HG03039 (cell line): ENCODE data around the gene FBLN5.
"Not testable (repeated sequence)": the region's sequence is repeated elsewhere in the genome, so short reads cannot be mapped to it uniquely, and the experiment has no call there.

ENCODE experiments used
- ATAC-seq: cut with Tn5 transposase; IDR thresholded peaks from one replicate; pipeline ENCODE4 v1.9.1; 2021; ENCODE audit warnings: mild to moderate bottlenecking, moderate library complexity; ENCODE audit not compliant: unreplicated experiment

FBLN5 gene

DNA sequence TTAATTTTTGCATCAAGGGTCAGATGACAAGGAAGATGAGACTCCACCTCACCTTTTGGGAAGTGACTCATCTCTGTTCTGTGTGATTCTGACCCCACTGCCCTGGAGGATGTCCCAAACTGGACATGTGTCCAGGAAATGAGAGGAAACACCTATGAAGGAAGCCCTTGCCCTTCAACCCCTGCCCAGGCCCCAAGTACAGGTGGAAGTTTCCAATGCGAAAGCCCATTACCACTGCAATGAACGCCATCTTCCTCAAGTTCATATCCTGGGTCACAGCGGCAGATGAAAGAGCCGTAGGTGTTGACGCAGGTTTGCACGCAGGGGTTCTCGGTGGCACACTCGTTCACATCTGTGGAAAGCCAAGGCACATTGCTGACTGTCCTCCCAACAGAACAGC is 60.5 kb downstream of the FBLN5 start:
- ATAC-seq = no peak

DNA sequence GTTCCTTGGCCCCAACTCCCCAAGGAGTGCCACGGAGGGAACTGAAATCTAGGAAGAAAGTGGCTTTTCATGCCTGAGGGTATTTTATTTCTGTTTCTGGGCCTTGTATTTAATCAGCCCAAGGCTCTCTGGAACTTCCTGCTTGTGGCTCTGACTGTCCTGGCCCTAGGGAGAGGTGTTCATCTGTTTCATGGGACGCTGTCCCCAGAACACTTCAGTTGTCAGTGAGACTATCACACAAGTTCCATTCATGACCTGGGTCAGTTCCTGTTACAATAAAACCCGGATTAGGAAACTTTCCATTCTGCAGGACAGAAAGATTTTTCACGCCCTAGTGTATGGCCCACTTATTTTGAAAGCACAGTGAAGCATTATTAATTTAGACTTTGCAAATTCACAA is 61.7 kb downstream of the FBLN5 start:
- no peak for ATAC-seq

DNA sequence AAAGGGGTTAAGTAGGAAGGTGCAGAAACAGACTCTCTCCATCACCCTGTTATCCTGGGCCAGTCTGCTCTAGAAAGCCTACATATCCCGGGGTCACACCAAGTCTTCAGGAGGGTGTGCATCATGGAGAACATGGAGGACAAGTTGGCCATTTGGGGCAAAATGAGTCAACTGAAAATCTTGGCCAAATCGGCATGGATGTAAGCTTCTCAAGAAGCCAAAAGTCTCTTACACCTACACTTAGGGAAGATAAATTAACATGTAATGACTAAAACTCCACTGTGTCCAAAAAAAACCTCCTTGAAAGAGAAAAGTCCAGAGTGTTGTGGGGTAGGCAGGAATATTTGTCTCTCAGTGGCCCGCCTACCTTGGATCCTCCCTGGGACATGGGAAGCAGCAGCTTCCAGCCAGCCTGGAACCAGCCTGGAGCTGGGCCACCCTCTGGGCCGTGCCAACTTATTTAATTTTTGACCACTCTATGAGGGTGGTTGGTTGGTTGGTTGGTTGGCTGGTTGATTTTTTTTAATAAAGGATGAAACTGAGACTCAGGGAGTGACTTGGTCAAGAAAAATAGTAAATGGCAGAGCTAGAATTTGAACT is 62.3 kb downstream of the FBLN5 start:
- no peak for ATAC-seq

DNA sequence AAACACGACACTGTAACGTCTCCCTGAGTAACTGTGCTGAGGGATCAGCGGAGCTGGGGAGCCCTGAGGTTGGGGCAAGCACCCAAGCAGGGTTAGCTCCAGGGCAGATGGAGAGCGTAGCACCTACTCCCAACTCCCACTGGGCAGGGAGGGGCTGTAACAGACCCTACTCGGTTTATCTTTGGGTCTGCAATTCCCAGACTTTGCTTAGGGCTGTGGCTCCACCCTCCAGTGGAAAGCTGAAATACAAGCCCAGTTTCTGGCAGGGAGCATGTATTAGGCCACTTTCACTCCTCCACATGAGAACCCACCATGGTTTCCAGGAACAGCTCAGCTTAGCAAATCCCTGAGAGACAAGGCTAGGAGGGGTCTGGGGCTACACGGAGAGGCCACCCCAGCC is 62.8 kb downstream of the FBLN5 start:
- ATAC-seq = no peak

DNA sequence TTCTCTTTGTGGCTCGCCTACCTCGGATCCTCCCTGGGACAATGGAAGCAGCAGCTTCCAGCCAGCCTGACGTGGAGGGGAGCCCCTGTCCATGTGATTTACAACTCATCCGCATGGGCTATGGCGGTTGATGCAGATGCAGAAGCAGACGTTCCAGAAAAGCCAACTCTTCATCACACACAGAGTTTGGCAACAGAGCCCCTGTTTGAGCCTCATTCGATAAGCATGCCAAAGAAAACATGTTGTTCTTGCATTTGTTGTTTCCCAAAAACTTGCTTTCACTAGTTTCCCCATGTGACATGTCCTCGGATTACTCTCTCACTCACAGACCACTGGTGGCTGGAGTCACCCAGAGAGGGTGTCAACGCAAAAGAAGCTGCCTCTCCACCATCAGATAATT is 63.7 kb downstream of the FBLN5 start:
- no peak for ATAC-seq

DNA sequence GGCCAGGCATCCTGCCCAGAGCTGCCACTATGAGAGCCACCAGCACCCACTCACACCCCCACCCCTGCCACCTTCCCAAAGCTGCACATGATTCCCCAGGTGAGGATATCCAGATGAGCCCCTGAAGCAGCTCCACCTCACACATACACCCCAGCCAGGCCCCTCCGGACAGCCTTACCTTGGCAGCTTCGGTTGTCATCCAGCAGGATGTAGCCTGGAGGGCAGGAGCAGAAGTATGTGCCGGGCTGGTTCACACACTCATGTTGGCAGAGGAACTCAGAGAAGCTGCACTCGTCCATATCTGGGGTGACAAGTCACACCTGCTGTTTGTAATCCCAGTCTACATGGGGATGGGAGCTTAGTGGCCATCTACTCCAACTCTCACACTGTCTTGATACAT is 64.7 kb downstream of the FBLN5 start:
- ATAC-seq = no peak

DNA sequence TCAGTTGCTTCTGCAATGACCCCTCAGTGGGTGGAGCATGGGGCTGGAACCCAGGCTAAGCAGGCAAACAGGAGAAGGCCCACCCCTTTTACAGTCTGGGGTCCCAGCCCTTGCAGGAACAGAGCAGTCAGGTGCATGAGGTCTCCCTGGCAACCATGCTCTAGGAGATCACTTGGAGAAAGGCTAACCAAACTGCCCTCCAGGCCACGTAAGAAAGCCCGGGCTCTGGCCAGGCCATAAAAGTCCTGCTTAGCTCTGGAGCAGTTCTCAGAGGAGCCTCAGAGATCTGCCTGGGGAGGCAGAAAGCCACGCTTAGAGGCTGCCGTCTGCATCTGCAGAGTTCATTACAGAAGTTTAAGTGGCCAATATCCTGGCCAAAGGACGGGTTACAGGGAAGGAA is 65.1 kb downstream of the FBLN5 start:
- no peak for ATAC-seq

DNA sequence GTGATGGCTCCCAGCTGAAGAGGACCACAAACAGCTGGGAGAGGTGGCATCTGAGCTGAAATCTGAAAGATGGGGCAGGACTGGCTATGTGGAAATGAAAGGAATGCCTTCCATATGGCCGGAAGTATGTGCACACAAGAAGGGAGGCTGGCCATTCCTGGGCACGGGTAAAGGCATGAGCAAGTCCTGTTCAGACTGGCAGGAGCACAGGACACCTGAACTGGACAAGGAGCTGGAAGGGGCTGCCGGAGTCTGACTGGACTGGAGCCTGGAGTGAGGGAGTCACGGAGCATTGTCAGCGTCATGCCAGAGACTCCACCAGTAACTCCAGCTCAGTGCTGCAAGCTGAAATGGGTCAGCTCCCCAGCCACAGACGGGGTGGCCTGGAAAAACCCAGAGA is 68.3 kb downstream of the FBLN5 start:
- no peak for ATAC-seq

DNA sequence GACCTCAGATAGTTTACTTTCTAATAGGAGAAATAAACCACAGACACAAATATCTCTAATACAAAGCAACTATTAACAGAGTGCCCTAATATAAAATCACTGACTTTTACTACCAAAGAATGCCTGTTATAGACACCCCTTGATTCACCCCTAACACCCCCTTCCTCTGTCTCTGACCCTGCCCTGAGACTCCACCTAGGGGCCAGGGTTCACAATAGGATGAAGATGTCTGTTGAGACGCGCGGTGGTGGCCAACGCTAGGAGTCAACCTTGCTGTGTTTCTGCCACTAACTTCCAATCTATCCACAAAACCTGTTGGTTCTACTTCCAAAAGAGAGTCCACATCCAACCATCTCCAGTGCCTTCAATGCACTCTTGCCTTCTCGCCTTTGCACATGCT is 69.2 kb downstream of the FBLN5 start:
- no peak for ATAC-seq

DNA sequence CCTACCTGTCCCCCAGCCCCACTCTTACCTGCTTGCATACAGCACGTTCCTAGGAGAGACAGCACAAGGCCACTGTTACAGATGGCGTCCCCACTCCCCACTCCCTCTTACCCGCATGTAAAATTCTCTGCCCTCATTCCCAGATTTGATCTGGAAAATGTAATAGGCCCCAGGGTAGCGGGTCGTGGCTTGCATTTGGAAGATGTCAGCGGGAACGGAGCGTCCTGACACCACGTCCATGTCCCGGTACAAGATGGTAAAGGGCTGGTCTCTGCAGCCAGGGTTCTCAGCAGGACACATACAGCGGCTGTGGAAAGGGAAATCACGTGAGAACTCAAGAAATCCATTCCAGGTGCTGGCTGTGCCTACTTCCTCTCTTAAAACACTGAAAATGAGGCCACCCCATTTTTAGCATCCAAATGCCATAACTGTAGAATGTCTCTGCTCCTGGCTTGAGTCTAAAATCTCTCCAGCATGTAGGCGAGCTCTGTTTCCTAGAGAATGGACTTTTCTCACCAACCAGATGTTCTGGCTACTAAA is 70.0 kb downstream of the FBLN5 start:
- ATAC-seq = no peak

DNA sequence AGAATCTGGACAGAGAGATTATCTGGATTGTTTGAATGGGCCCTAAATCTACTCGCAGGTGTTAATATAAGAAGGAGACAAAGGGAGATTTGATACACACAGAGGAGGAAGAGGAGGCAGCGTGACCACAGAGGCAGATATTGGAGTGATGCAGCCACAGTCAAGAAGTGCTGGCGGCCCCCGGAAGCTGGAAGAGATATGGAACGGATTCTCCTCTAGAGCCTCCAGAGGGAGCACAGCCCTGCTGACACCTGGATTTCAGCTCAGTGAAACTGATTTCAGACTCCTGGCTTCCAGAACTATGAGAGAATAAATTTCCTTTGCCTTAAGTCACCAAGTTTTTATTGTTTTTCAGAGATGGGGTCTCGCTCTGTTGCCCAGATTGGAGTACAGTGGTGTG is 71.0 kb downstream of the FBLN5 start:
- ATAC-seq = no peak

DNA sequence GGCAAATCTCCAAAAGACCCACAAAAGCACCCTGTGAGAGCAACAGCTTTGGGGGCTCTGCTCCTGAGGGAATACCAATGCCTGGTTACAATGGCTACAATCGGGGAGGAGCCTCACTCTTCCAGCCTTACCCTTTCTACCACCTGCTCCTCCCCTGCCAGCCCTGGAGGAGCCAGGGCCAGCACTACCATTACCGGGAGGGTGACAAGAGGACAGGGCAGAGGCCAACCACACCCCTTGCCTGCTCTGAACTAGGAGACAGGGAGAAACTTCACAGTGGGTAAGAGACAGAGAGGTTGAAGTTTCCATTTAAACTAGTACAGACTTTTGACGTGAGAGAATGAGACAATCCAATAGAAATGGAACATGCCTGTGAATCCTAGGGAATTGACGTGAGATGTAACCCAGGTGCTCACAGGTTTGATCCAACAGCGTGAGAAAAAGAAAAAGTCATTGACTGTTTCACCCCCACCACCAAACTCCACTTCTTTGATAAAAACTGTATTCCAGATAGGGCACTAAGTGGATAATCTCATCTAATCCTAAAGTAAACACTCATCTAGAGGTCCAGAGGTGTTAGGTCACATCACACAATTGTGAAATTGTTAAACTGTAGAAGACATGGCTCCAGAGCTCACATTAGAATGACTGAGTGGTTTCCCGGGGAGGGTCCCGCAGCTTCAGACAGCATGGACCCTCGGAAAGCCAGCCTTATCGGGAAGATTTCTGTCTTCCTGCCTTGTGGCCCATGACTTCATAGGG is 71.8 kb downstream of the FBLN5 start:
- ATAC-seq = no peak

DNA sequence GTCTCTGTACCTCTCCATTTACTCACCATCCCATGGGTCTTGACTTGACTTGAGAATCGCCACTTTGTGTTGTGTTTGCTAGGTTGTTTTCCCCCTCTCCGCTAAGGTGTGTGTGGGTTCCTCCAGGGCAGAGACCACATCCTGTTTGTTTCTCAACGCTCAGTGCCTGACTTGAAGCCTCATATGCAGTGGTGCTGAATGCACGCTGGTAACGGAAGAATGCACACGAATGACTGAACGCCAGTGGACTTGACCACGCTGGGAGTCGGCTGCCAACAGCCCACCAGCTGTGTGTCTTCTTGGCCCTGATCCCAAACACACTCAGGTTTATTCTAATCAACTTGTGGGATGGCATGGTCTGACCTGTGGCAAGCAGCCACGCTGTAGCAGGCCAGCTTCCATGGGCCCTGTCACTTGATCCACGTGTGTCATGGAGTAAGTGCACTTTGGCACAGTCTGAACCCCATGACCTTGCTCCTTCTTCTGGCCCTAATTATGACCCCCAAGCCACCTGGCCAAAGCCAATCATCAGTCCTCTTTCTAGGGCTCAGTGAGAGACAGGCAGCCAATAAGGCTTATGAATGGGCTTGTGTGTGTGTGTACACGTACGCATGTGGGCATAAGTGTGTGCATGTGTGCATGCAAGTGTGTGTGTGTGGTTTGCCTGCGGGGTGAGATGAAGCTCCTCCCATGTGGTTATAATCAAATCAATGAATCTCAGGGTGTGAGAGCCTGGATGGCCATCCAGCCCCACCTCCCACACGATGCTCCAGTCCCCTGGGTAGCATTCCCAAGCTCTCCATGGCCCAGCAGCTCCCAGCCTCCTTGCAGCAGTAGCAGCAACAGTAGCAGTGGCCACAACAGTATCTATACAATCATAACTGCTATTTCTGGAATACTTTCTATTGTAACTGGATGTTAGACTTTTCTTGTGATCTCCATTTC is 73.8 kb downstream of the FBLN5 start:
- ATAC-seq = peak; percentile 74

DNA sequence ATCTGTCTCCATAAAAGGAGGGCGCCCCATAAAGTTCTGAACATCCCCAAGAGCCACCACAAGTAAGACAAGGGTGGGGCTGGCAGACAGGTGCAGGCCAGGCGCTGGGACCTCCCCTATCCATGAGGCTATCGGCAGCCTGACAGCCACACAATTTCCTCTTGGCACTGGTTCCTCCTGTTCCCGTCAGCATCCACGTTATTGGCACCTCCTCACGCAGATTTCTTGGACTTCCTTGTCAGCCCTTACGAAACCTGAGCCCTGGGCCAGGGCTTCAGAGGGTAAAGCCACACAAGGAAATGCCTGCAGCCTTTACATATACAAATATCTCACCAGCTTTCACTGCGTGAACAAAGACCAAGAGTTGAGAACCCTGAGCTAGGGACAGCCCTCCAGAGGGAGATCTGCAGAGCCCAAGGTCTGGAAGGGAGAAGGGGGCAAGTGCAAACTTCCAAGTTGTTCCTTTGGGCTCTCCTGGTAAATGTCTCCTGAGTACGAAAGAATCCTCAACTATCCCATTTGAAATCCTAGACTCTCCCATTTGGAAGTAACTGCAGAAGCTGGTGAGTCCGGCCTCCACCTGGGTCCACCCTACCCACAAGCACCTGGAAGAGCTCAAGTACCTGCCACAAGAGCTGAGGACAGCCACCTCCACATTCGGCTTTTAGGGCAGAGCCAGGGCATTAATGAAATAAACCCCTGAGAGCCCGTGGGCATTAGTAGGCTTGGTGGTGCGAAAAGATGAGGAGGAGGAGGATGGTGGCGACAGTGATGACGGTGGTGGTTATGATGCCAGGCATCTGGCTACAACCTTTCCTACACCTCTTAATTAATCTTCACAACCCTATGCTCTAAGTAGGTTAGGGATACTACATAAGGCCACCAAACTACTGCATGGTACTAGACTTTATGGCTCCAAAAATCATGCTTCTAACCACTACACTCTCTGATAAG is 74.7 kb downstream of the FBLN5 start:
- no peak for ATAC-seq

DNA sequence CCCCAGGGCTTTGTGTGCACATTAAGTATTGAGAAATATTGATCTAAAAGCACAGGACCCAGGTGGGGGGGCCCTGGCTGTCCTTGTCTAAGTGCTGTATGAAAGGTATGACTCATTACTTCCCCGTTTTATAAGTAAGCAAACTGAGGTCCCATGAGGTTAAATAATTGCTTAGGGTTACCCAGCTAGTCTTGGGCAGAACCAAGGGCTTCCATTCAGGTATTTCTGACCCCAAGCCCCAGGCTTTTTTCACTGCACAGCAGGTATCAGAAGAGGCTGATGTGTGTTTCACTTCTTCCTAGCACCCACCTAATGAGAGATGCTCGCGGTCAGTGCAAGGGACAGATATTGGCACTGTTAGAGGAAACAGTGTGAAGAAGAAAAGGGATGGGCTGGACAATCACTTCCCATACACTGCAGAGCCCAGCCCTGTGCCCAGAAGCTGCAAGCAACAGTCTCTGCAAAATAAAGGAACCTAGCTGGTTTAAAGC is 75.4 kb downstream of the FBLN5 start:
- ATAC-seq = no peak

DNA sequence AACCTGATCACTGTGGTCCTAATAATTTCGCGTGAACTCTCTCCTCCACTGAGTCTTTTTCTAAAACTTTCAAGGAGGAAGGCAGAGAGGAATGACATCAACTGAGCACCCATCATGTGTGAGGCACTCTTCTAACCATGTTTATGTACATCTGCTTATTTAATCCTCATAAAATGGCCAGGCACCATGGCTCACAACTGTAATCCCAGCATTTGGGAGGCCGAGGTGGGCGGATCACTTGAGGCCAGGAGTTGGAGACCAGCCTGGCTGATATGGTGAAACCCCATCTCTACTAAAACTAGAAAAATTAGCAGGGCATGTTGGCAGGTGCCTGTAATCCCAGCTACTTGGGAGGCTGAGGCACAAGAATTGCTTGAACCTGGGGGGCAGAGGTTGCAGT is 76.1 kb downstream of the FBLN5 start:
- not testable (repeated sequence) for ATAC-seq

DNA sequence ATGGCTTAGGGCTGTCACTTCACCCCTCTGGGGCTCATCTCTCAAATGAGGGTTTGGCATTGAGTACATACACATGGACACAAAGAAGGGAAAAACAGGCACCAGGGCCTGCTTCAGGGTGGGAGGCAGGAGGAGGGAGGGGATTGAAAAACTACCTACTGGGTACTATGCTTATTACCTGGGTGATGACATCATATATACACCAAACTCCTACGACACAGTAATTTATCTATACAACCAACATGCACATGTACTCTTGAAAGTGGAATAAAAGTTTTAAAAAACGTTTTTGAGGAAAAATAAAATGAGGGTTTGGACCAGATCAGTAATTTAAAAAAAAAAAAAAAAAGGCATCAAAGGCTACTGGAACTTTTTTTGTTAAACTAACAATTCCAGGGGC is 76.6 kb downstream of the FBLN5 start:
- ATAC-seq = no peak

DNA sequence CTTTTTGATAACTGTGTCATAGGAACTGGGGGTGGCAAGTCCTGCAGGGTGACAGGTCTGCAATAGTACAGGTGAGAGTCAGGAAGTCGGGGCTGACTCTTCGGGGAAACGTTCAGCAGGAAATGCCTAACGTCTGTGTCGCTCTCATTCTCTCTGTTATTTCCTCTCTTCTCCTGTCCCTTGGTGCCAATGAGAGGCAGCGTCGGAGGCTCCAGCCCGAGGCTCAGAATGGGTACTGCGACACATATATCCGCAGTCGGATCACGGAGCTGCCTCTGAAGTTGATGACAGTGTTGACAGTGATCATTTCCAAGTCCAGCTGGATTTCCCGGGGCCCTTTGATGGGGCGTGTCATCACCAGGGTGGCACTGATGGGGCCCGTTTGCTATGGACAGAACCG is 77.5 kb downstream of the FBLN5 start:
- ATAC-seq = no peak

DNA sequence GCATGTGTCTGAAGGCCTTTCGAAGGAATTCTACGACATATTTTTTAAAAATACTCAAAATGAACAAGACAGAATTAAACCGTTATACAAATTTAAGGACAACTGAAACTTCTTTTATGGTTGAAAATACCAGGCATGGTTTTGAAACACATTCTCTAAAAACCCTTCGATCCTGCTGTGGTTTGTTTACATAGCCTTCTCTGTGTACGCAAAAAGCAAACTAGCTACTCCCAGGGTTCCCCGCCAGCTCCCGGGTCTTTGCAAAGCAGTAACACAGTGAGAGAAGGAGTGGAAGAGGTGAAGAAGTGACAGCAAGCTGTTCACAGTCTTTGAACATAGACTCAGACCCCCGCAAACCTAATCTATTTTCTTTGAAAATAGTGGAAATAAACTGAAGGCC is 77.9 kb downstream of the FBLN5 start:
- ATAC-seq = no peak

DNA sequence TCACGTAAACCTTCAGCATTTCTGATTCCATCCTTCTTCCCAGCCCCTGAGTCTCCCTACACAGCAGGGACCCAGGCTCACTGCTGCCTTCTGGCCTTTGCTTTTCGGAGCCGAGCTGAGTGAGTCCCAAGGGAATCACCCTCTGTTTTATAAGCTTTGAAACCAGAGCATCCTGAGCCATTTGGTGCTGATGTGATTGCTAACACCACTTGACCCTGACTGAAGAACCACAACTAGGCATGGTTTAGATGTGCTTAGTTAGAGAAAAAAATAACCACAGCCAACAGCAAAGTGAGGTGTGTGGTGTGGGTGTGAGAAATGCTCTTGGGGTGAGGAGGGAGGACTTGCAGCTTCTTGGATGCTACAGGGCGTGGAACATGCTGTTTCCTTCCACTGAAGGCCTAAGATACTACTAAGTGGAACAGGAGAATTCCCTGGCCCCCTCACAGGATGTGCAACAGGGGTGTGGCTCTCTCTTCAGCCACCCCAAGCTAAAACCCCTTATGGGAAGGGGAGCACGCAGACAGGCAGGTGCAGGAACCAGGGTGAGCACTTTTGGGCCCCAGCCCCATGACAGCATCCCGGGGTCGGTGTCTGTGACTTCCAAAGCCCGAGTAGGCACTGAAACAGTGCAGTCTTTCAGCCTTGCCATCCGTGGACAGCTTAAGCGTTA is 80.0 kb downstream of the FBLN5 start, which contains the start of gene TC2N:
TSS of gene TC2N (minus strand) at position 221 of the 673 bp plus-strand sequence. CDS start 53,767 bp downstream, outside the sequence.
- no peak for ATAC-seq
